Gastrocnemius medialis (tissue), 4 donors: Measurements from ENCODE around the gene LEFTY1. TPM values are rescaled to one million over a fixed set of nuclear protein-coding genes. Genes with fewer than 3 reads are reported as not detected.

ENCODE experiments used
- ATAC-seq, 2 donors: fragments of 150-250 bp; one replicate each; pipeline ENCODE4 v1.9.1; 2016
- DNase-seq, 2 donors: peaks; one replicate each; pipeline ENCODE4 v3.0.0-alpha.2; 2019
- H3K27ac ChIP-seq, 4 donors: fragments of 200-600 bp; sonication (generic); 1 replicate in 1 of 4; 2 replicates in 3 of 4; pipeline ENCODE4 v1.5.1; 2016 to 2018; ENCODE audit warnings: mild to moderate bottlenecking in 2 of 4, moderate library complexity in 1 of 4
- H3K27me3 ChIP-seq, 3 donors: fragments of 200-600 bp; sonication (generic) in 2 of 3; 1 replicate in 1 of 3; 2 replicates in 2 of 3; pipeline versions ENCODE4 v1.5.1 to v1.6.0; 2016 to 2019; ENCODE audit warnings: mild to moderate bottlenecking in 1 of 3, moderate library complexity in 1 of 3
- H3K36me3 ChIP-seq, 2 donors: fragments of 200-600 bp; sonication (generic) in 1 of 2; one replicate each; pipeline ENCODE4 v1.5.1; 2017 to 2018
- H3K4me1 ChIP-seq, 2 donors: fragments of 200-600 bp; sonication (generic) in 1 of 2; one replicate each; pipeline ENCODE4 v1.5.1; 2016 to 2017; ENCODE audit warnings: mild to moderate bottlenecking in 2 of 2
- H3K4me3 ChIP-seq, 4 donors: fragments of 200-600 bp; sonication (generic) in 3 of 4; 1 replicate in 1 of 4; 2 replicates in 3 of 4; pipeline ENCODE4 v1.5.1; 2016 to 2019; ENCODE audit warnings: mild to moderate bottlenecking in 2 of 4
- H3K9me3 ChIP-seq, 3 donors: fragments of 200-600 bp; sonication (generic) in 2 of 3; 1 replicate in 1 of 3; 2 replicates in 2 of 3; pipeline ENCODE4 v1.5.1; 2016 to 2019
- CTCF ChIP-seq, 5 experiments: fragments of 450-650 bp in 3 of 5; fragments of 200-600 bp in 2 of 5; sonication (generic) in 2 of 5; IDR thresholded peaks in 4 of 5; conservative IDR thresholded peaks in 1 of 5; 1 replicate in 4 of 5; 2 replicates in 1 of 5; pipeline ENCODE4 v1.5.1; 2016 to 2019; ENCODE audit warnings: antibody characterized with exemption in 5 of 5, mild to moderate bottlenecking in 3 of 5, moderate library complexity in 3 of 5
- POLR2A ChIP-seq, 2 donors: fragments of 450-650 bp; IDR thresholded peaks; one replicate each; pipeline ENCODE4 v1.6.1; 2017; ENCODE audit warnings: antibody characterized with exemption in 2 of 2, mild to moderate bottlenecking in 2 of 2, moderate library complexity in 2 of 2
- in situ Hi-C, 4 donors: fragments of 200-750 bp; cut with MboI; loops; one replicate each; pipeline versions ENCODE4 v1.15.0 to v1.8.0; 2017; ENCODE audit warnings: low sequenced_read_pairs in 4 of 4
- intact Hi-C: fragments of 100-400 bp; cut with DNase I; formaldehyde crosslinking; loops from one replicate; pipeline ENCODE4 v1.15.1; 2023; ENCODE audit warnings: low total_unique reads
- total RNA-seq, 4 donors: library from RNA; depleted of rRNA; stranded (reverse); fragments of >200 nt; gene quantifications; one replicate each; pipeline versions ENCODE4 v1.1.0 to v1.2.3, GENCODE V29; 2016

LEFTY1 gene
- total RNA-seq, 4 donors from 2014 or later: 0.97 TPM; not detected in 3

- DNase-seq: peak in 1 of 2 donors; percentile 3
- H3K4me1 ChIP-seq: no peaks in the 10 kb centered on the region
- in situ Hi-C loops: loop anchor here in 1 of 4 donors (5.0 kb wide), 1 partner anchor 432 kb away; no protein-coding TSS in a partner anchor
- H3K36me3 ChIP-seq: no peaks in the 10 kb centered on the region
- ATAC-seq: no peak
- H3K27me3 ChIP-seq: no peaks in the 10 kb centered on the region
- no peaks in the 10 kb centered on the region for H3K9me3 ChIP-seq
- intact Hi-C loops: no loop called here
- TF ChIP-seq POLR2A (IDR thresholded peaks at IDR 0.05) (no peak), CTCF (IDR thresholded peaks at IDR 0.05 in 4 of 5, conservative IDR thresholded peaks at IDR 0.05 in 1 of 5) (no peak)
- H3K4me3 ChIP-seq: no peak overlapping the region
- no peak overlapping the region for H3K27ac ChIP-seq
These were observed 20.5 kb upstream of the LEFTY1 start for GRCh38 chr1:225909477-225909876.

- no peaks in the 10 kb centered on the region for H3K27me3 ChIP-seq
- no peak for ATAC-seq
- no peaks in the 10 kb centered on the region for H3K36me3 ChIP-seq
- no peak overlapping the region for H3K27ac ChIP-seq
- no peak for TF ChIP-seq POLR2A (IDR thresholded peaks at IDR 0.05)
- TF ChIP-seq CTCF (IDR thresholded peaks at IDR 0.05 in 4 of 5, conservative IDR thresholded peaks at IDR 0.05 in 1 of 5): no peak
- H3K4me1 ChIP-seq: no peaks in the 10 kb centered on the region
- intact Hi-C loops: no loop called here
- no peak overlapping the region for H3K4me3 ChIP-seq
- H3K9me3 ChIP-seq: no peaks in the 10 kb centered on the region
- in situ Hi-C loops: loop anchor here in 1 of 4 donors (5.0 kb wide), 1 partner anchor 431 kb away; no protein-coding TSS in a partner anchor
- DNase-seq: no peak
These were observed 19.8 kb upstream of the LEFTY1 start for GRCh38 chr1:225908773-225909172.

GRCh38 chr1:225908013-225908640, 19.2 kb upstream of the LEFTY1 start:
- DNase-seq (peak in 1 of 2 donors; percentile 0), ATAC-seq (no peak)
- no peak for TF ChIP-seq POLR2A (IDR thresholded peaks at IDR 0.05)
- no peak for TF ChIP-seq CTCF (IDR thresholded peaks at IDR 0.05 in 4 of 5, conservative IDR thresholded peaks at IDR 0.05 in 1 of 5)
- in situ Hi-C loops (loop anchor here in 1 of 4 donors (5.0 kb wide), 1 partner anchor 431 kb away; no protein-coding TSS in a partner anchor), intact Hi-C loops (no loop called here)
- H3K27ac ChIP-seq: no peak overlapping the region
- H3K4me3 ChIP-seq: no peak overlapping the region
- no peaks in the 10 kb centered on the region for H3K4me1 ChIP-seq
- H3K36me3 ChIP-seq: no peaks in the 10 kb centered on the region
- H3K9me3 ChIP-seq: no peaks in the 10 kb centered on the region
- no peaks in the 10 kb centered on the region for H3K27me3 ChIP-seq

GRCh38 chr1:225907341-225907740, 18.4 kb upstream of the LEFTY1 start:
- DNase-seq (no peak), ATAC-seq (no peak)
- Histone ChIP-seq H3K4me3 (no peak overlapping the region), H3K27me3 (no peaks in the 10 kb centered on the region), H3K27ac (no peak overlapping the region), H3K4me1 (no peaks in the 10 kb centered on the region), H3K36me3 (no peaks in the 10 kb centered on the region), H3K9me3 (no peaks in the 10 kb centered on the region)
- TF ChIP-seq CTCF (IDR thresholded peaks at IDR 0.05 in 4 of 5, conservative IDR thresholded peaks at IDR 0.05 in 1 of 5) (no peak), POLR2A (IDR thresholded peaks at IDR 0.05) (no peak)
- in situ Hi-C loops: loop anchor here in 1 of 4 donors (5.0 kb wide), 1 partner anchor 430 kb away; no protein-coding TSS in a partner anchor
- intact Hi-C loops: no loop called here
